ENCODE measurements around the gene FCRL5. TPM values are rescaled to one million over a fixed set of nuclear protein-coding genes. Genes with fewer than 3 reads are reported as not detected.

The FCRL5 gene
- total and polyA plus RNA-seq, 9 of the 15 experiments (the other 6 are each of a cell fraction or from before 2014, with no cell fraction given): not detected

- Histone ChIP-seq H2AFZ (ENCODE audit: low read depth, low read length) (no peak overlapping the region), H3K9ac (ENCODE audit: insufficient read depth in 1 of 2, low read depth in 2 of 2, low read length in 2 of 2) (no peak overlapping the region), H3K79me2 (ENCODE audit: control insufficient read depth, insufficient read depth, low read length) (no peaks in the 10 kb centered on the region), H3K9me1 (ENCODE audit: control insufficient read depth, insufficient read depth, low read length) (no peaks in the 10 kb centered on the region), H3K27ac (ENCODE audit: extremely low read depth, low read depth, low read length) (no peak overlapping the region), H3K27me3 (ENCODE audit: control insufficient read depth in 2 of 2, insufficient read depth in 2 of 2, low read length in 2 of 2) (peaks cover 2 to 11% of the 10 kb centered on the region in 2 experiments; a peak in 3 of 5 replicates), H3K9me3 (replicated peaks; ENCODE audit: control insufficient read depth, insufficient read depth, low read depth, low read length) (no peaks in the 10 kb centered on the region), H3K4me3 (no peak overlapping the region), H3K36me3 (ENCODE audit: control insufficient read depth, insufficient read depth, low read length) (no peaks in the 10 kb centered on the region), H3K4me2 (ENCODE audit: insufficient read depth, low read length) (no peak overlapping the region), H4K20me1 (replicated peaks; ENCODE audit: control insufficient read depth, insufficient read depth, low read length) (no peaks in the 10 kb centered on the region), H3K4me1 (replicated peaks in 1 of 2; ENCODE audit: control insufficient read depth in 2 of 2, insufficient read depth in 2 of 2, low read length in 2 of 2) (no peaks in the 10 kb centered on the region)
- no TSS peak for BruUV-seq (replicated peaks)
- WGBS (ENCODE audit: insufficient coverage, low coverage, missing lambda C conversion rate): 22% methylated on average over 3 of the region's 3 CpGs
- intact Hi-C loops (cut with micrococcal nuclease): no loop called here
- CTCF ChIA-PET (ENCODE audit: low intra/inter-chr PET ratio): no interaction called here
- POLR2A ChIA-PET: no interaction called here
- no peak for DNase-seq (ENCODE audit: extremely low read depth in 1 of 4, low spot score in 3 of 4)
- in situ Hi-C loops (cut with MboI): no loop called here
- FAIRE-seq: no peak
- ATAC-seq: no peak
- TF ChIP-seq ZFP91 (CRISPR knock-in tag; IDR thresholded peaks at IDR 0.05): no peak
- no peak for TF ChIP-seq NBN (IDR thresholded peaks at IDR 0.05; ENCODE audit: low read depth)
- TF ChIP-seq VEZF1 (CRISPR knock-in tag; IDR thresholded peaks at IDR 0.05): no peak
- TF ChIP-seq KLF16 (IDR thresholded peaks at IDR 0.05): no peak
- no peak for TF ChIP-seq ETV1 (tag; conservative IDR thresholded peaks at IDR 0.05; ENCODE audit: low read depth)
- no peak for TF ChIP-seq ETS2 (tag; IDR thresholded peaks at IDR 0.05; ENCODE audit: borderline replicate concordance, poor library complexity, severe bottlenecking)
- no peak for TF ChIP-seq PTTG1 (tag; IDR thresholded peaks at IDR 0.05; ENCODE audit: low read depth)
- TF ChIP-seq TAF7 (tag; IDR thresholded peaks at IDR 0.05): no peak
- no peak for TF ChIP-seq ZBTB9 (CRISPR knock-in tag; IDR thresholded peaks at IDR 0.05)
- TF ChIP-seq POLR2H (tag; IDR thresholded peaks at IDR 0.05; ENCODE audit: low read depth): no peak
- no peak for TF ChIP-seq L3MBTL2 (IDR thresholded peaks at IDR 0.05)
- TF ChIP-seq TCFL5 (CRISPR knock-in tag; conservative IDR thresholded peaks at IDR 0.05): no peak
- no peak for TF ChIP-seq AFF1 (IDR thresholded peaks at IDR 0.05; ENCODE audit: low read depth in 1 of 2, partially characterized antibody in 2 of 2)
- TF ChIP-seq SIN3B (IDR thresholded peaks at IDR 0.05; ENCODE audit: low read depth): no peak
- TF ChIP-seq ZNF274 (IDR thresholded peaks at IDR 0.05; ENCODE audit: borderline replicate concordance, low read depth, low read length): no peak
Measured at GRCh38 chr1:157469300-157469699, 83.0 kb downstream of the FCRL5 start.

Measured in K562 (cell line).